Measurements from ENCODE around the gene AQP12A.

The AQP12A gene

DNA sequence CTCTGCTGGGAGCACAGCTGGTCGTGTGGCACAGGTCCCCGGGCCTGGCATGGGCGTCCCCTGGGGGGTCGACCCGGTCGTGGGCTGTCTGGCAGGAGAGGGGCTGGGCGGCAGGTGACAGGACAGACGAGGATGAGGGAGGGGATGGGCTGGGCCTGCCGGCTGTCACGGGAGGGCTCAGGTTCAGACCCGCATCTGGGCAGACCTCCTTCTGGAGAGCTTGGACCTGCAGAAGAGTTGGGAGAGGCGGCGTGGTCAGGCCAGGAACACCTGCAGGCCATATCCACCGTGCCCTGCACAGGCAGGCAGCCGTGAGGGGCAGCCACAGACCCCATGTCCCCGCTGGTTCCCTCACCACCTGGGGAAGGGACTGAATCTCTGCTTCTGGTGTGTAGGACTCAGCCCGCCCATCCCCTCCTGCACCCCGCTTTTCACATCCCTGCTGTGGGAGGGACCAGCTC lies 25.5 kb downstream of the AQP12A start:
- no CpG with 5 or more reads among the region's 18 CpGs for WGBS, 2 donors (ENCODE audit: extremely low coverage in 2 of 2, insufficient read length in 2 of 2, insufficient replicate concordance in 1 of 2)
- no peak overlapping the region for H4K8ac ChIP-seq (ENCODE audit: low read depth, low read length)
- no peak overlapping the region for H2BK15ac ChIP-seq (ENCODE audit: low read length)
- no peak overlapping the region for H3K4me2 ChIP-seq (ENCODE audit: insufficient read depth, low read length, poor library complexity, severe bottlenecking)
- no peak overlapping the region for H2BK5ac ChIP-seq (ENCODE audit: low read length)
- no peak overlapping the region for H2AFZ ChIP-seq (ENCODE audit: low read length)
- H3K27ac ChIP-seq (replicated peaks; ENCODE audit: low read length): no peak overlapping the region
- H2AK5ac ChIP-seq (ENCODE audit: low read depth, low read length): no peak overlapping the region
- no peak overlapping the region for H4K91ac ChIP-seq (ENCODE audit: low read depth, low read length, poor library complexity)
- H3K4me3 ChIP-seq (ENCODE audit: low read length in 2 of 2): no peak overlapping the region
- no peak for DNase-seq (ENCODE audit: low spot score)
- H2BK120ac ChIP-seq (ENCODE audit: low read depth, low read length): no peak overlapping the region
- H3K23ac ChIP-seq (ENCODE audit: low read depth, low read length, poor library complexity): no peak overlapping the region
- no peak overlapping the region for H3K4ac ChIP-seq (ENCODE audit: low read length)
- H3K9me3 ChIP-seq (replicated peaks in 1 of 2; ENCODE audit: control insufficient read depth in 2 of 2, insufficient read depth in 1 of 2, low read depth in 1 of 2, low read length in 2 of 2): no peaks in the 10 kb centered on the region
- no peak overlapping the region for H3K18ac ChIP-seq (ENCODE audit: low read length)
- no peak overlapping the region for H3K9ac ChIP-seq (ENCODE audit: low read depth, low read length, poor library complexity)
- peaks cover 5% of the 10 kb centered on the region for H3K79me1 ChIP-seq (ENCODE audit: low read depth, low read length)
- no peaks in the 10 kb centered on the region for H3K4me1 ChIP-seq (ENCODE audit: control insufficient read depth in 2 of 2, insufficient read depth in 1 of 2, low read depth in 1 of 2, low read length in 2 of 2)
- H3K27me3 ChIP-seq (ENCODE audit: control insufficient read depth in 3 of 3, insufficient read depth in 3 of 3, low read depth in 1 of 3, low read length in 3 of 3): no peaks in the 10 kb centered on the region
- H3K14ac ChIP-seq (ENCODE audit: low read length): no peak overlapping the region
- H2BK12ac ChIP-seq (ENCODE audit: low read length): no peak overlapping the region
- peaks cover 24 to 33% of the 10 kb centered on the region in 2 donors for H3K36me3 ChIP-seq (replicated peaks in 1 of 2; ENCODE audit: control insufficient read depth in 2 of 2, insufficient read depth in 2 of 2, low read length in 2 of 2)

- DNase-seq (ENCODE audit: low spot score): no peak
- no CpG with 5 or more reads among the region's 31 CpGs for WGBS, 2 donors (ENCODE audit: extremely low coverage in 2 of 2, insufficient read length in 2 of 2, insufficient replicate concordance in 1 of 2)
- peaks cover 26 to 38% of the 10 kb centered on the region in 2 donors for H3K36me3 ChIP-seq (replicated peaks in 1 of 2; ENCODE audit: control insufficient read depth in 2 of 2, insufficient read depth in 2 of 2, low read length in 2 of 2)
- H3K79me1 ChIP-seq (ENCODE audit: low read depth, low read length): peaks cover 5% of the 10 kb centered on the region
- H4K91ac ChIP-seq (ENCODE audit: low read depth, low read length, poor library complexity): no peak overlapping the region
- no peak overlapping the region for H2BK5ac ChIP-seq (ENCODE audit: low read length)
- H3K4me1 ChIP-seq (ENCODE audit: control insufficient read depth in 2 of 2, insufficient read depth in 1 of 2, low read depth in 1 of 2, low read length in 2 of 2): no peaks in the 10 kb centered on the region
- H3K9me3 ChIP-seq (replicated peaks in 1 of 2; ENCODE audit: control insufficient read depth in 2 of 2, insufficient read depth in 1 of 2, low read depth in 1 of 2, low read length in 2 of 2): no peaks in the 10 kb centered on the region
- peak overlapping the region; percentile 17 for H4K8ac ChIP-seq (ENCODE audit: low read depth, low read length)
- no peak overlapping the region for H2BK15ac ChIP-seq (ENCODE audit: low read length)
- peak overlapping the region; percentile 43 for H3K23ac ChIP-seq (ENCODE audit: low read depth, low read length, poor library complexity)
- H3K4ac ChIP-seq (ENCODE audit: low read length): no peak overlapping the region
- H3K14ac ChIP-seq (ENCODE audit: low read length): no peak overlapping the region
- no peak overlapping the region for H2AK5ac ChIP-seq (ENCODE audit: low read depth, low read length)
- H3K9ac ChIP-seq (ENCODE audit: low read depth, low read length, poor library complexity): peak overlapping the region; percentile 44
- H2BK120ac ChIP-seq (ENCODE audit: low read depth, low read length): no peak overlapping the region
- no peak overlapping the region for H2BK12ac ChIP-seq (ENCODE audit: low read length)
- no peaks in the 10 kb centered on the region for H3K27me3 ChIP-seq (ENCODE audit: control insufficient read depth in 3 of 3, insufficient read depth in 3 of 3, low read depth in 1 of 3, low read length in 3 of 3)
- H3K27ac ChIP-seq (replicated peaks; ENCODE audit: low read length): no peak overlapping the region
- H2AFZ ChIP-seq (ENCODE audit: low read length): no peak overlapping the region
- H3K4me2 ChIP-seq (ENCODE audit: insufficient read depth, low read length, poor library complexity, severe bottlenecking): no peak overlapping the region
- no peak overlapping the region for H3K18ac ChIP-seq (ENCODE audit: low read length)
- no peak overlapping the region for H3K4me3 ChIP-seq (ENCODE audit: low read length in 2 of 2)
Observed at GRCh38 chr2:240717681-240718581, 26.3 kb downstream of the AQP12A start.

DNA sequence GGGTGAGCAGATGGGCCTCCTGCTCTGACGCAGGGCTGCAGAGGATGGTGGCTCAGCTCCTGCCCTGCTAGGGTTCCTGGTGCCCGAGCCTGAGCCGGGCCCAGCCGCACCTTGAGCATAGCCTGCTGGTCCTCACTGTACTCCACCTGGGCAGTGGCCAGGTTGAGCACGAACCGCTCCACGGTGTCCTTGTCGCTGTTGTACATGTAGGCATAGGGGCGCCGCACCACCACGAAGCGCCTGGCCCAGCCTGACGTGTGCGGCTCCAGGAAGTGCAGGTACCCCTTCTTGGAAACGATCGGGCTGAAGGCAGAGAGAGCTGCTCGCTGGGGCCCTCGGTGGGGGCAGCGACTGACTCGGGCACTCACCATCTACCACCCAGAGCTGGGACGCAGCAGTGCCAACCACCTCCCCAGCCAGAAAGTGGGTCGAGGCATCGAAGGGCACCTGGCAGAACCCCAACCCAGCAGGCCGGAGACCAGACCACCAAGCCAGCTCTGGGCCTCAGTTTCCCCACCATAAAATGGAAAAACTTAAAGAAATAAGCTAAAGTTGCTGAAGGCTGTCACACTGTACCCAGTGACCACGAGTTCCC lies 27.3 kb downstream of the AQP12A start:
- Histone ChIP-seq H3K4ac (ENCODE audit: low read length) (no peak overlapping the region), H2BK15ac (ENCODE audit: low read length) (no peak overlapping the region), H3K18ac (ENCODE audit: low read length) (no peak overlapping the region), H3K4me2 (ENCODE audit: insufficient read depth, low read length, poor library complexity, severe bottlenecking) (no peak overlapping the region), H3K4me3 (ENCODE audit: low read length in 2 of 2) (no peak overlapping the region), H3K4me1 (ENCODE audit: control insufficient read depth in 2 of 2, insufficient read depth in 1 of 2, low read depth in 1 of 2, low read length in 2 of 2) (no peaks in the 10 kb centered on the region), H3K27me3 (ENCODE audit: control insufficient read depth in 3 of 3, insufficient read depth in 3 of 3, low read depth in 1 of 3, low read length in 3 of 3) (no peaks in the 10 kb centered on the region), H4K8ac (ENCODE audit: low read depth, low read length) (no peak overlapping the region), H3K14ac (ENCODE audit: low read length) (no peak overlapping the region), H2BK5ac (ENCODE audit: low read length) (peak overlapping the region; percentile 39), H3K79me1 (ENCODE audit: low read depth, low read length) (peaks cover 9% of the 10 kb centered on the region), H3K27ac (replicated peaks; ENCODE audit: low read length) (no peak overlapping the region), H2BK120ac (ENCODE audit: low read depth, low read length) (no peak overlapping the region), H3K23ac (ENCODE audit: low read depth, low read length, poor library complexity) (peak overlapping the region; percentile 65), H2BK12ac (ENCODE audit: low read length) (no peak overlapping the region), H3K9ac (ENCODE audit: low read depth, low read length, poor library complexity) (no peak overlapping the region), H4K91ac (ENCODE audit: low read depth, low read length, poor library complexity) (no peak overlapping the region), H3K9me3 (replicated peaks in 1 of 2; ENCODE audit: control insufficient read depth in 2 of 2, insufficient read depth in 1 of 2, low read depth in 1 of 2, low read length in 2 of 2) (no peaks in the 10 kb centered on the region), H2AK5ac (ENCODE audit: low read depth, low read length) (no peak overlapping the region), H2AFZ (ENCODE audit: low read length) (no peak overlapping the region), H3K36me3 (replicated peaks in 1 of 2; ENCODE audit: control insufficient read depth in 2 of 2, insufficient read depth in 2 of 2, low read length in 2 of 2) (peaks cover 29 to 47% of the 10 kb centered on the region in 2 donors)
- WGBS, 2 donors (ENCODE audit: extremely low coverage in 2 of 2, insufficient read length in 2 of 2, insufficient replicate concordance in 1 of 2): no CpG with 5 or more reads among the region's 25 CpGs
- no peak for DNase-seq (ENCODE audit: low spot score)
